Measurements from ENCODE around the gene TJP2.

DNA sequence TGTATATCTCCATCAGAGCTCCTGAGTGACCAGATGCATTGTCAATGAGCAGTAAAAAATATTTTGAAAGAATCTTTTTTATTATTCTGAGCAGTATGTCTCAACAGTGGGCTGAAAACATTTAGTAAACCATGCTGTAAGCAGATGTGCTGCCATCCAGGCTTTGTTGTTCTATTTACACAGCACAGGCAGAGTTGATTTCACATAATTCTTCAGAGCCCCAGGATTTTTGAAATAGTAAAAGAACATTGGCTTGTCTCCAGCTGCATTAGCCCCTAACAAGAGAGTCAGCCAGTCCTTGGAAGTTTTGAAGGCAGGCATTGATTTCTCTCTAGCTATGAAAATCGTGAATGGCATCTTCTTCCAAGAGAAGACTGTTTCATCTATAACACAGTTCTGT lies 125.7 kb downstream of the TJP2 start:
- TF ChIP-seq, protein P1, sequence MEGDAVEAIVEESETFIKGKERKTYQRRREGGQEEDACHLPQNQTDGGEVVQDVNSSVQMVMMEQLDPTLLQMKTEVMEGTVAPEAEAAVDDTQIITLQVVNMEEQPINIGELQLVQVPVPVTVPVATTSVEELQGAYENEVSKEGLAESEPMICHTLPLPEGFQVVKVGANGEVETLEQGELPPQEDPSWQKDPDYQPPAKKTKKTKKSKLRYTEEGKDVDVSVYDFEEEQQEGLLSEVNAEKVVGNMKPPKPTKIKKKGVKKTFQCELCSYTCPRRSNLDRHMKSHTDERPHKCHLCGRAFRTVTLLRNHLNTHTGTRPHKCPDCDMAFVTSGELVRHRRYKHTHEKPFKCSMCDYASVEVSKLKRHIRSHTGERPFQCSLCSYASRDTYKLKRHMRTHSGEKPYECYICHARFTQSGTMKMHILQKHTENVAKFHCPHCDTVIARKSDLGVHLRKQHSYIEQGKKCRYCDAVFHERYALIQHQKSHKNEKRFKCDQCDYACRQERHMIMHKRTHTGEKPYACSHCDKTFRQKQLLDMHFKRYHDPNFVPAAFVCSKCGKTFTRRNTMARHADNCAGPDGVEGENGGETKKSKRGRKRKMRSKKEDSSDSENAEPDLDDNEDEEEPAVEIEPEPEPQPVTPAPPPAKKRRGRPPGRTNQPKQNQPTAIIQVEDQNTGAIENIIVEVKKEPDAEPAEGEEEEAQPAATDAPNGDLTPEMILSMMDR (IDR thresholded peaks at IDR 0.05): no peak
- TF ChIP-seq POLR2A (IDR thresholded peaks at IDR 0.05) (no peak), EP300 (IDR thresholded peaks at IDR 0.05) (no peak)

Measured in suprapubic skin (tissue), 3 donors.